Measurements from ENCODE around the gene ARRDC4.

The ARRDC4 gene, protein sequence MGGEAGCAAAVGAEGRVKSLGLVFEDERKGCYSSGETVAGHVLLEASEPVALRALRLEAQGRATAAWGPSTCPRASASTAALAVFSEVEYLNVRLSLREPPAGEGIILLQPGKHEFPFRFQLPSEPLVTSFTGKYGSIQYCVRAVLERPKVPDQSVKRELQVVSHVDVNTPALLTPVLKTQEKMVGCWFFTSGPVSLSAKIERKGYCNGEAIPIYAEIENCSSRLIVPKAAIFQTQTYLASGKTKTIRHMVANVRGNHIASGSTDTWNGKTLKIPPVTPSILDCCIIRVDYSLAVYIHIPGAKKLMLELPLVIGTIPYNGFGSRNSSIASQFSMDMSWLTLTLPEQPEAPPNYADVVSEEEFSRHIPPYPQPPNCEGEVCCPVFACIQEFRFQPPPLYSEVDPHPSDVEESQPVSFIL

DNA sequence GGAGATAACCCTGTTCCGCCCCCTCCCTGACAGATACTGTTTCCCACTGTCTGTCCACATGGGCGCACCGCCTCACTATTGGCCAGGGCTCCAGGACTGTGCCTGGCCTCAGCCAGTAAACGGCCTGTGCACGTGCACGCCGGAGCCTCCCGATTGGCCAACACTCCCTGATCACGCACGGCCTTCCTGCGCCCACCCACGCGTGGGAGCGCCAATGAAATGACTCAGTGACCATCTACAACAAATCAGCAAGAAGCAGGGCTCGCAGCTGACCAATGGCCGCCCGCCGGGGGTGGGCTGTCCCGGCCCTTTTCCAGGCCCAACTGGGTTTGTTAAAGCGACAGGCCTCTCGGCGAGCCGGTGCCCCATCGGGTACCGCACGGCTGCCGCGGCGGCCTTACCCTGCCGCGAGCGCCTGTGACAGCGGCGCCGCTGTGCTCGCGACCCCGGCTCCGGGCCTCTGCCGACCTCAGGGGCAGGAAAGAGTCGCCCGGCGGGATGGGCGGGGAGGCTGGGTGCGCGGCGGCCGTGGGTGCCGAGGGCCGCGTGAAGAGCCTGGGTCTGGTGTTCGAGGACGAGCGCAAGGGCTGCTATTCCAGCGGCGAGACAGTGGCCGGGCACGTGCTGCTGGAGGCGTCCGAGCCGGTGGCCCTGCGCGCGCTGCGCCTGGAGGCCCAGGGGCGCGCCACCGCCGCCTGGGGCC lies at the start of gene ARRDC4:
Gene ARRDC4 (plus strand): TSS at position 340 of the 703 bp plus-strand sequence. CDS start 159 bp downstream, at position 499.
- peak; percentile 99 for DNase-seq

DNA sequence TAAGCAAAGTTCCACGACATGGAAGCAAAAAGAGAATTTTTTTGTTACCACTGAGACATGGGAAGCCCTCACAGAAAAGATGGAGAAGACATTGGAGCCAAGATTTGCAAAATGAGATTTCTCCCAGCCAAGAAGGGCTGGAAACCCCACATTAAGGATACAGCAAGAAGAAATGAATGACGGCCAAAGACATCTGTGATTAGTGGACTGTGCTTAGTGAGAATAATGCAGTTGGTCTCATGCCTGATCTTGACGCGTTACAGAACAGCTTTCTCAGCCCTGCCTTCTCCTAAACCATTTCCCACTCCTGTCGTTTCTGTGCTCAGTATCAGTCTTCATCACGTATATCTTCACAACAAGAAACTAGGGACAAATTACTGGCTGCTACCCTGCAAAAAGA lies 45.8 kb upstream of the ARRDC4 start:
- no peak for DNase-seq

DNA sequence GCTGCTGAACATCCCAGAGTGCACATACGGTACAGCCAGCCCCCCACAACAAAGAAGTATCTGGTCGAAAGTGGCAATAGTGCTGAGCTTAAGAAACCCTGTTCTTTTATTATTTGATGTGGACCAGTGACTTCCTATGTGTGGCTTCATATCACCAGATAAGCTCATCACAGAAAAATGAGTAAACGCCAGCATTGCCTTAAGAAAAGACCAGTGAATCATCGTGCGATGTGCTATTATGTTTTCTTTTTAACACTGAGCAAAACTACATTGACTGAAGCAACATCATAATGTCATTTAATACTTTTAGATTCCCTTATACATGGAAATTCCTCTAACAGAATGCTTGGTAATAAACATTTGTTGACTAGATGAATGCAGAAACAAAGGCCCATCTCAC lies 45.2 kb upstream of the ARRDC4 start:
- DNase-seq = no peak

DNA sequence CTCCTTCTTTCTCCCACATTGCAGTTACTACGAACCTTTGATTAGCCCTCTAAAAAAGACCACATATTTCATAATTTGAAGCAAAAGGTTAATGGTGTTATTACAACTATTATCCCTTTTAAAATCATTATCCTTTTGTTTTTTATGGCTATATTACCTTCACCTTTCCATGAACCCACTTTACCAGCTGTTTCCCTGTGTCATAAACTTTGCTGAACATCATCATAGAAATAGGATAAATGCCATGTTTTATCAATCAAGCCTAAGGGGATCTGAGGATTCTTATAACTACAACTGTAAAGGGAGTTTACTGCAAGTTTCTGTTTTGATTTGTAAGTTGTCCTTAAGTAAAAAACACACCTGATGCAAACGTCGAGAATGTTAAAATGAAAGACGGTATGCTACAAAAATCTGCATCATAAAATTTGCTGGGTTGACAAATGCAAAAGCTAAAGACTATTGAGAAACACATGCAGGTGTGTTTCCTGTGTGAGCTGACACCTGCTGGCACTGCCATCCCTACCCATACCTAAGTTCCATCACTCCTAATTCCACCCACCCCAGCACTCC lies 39.1 kb upstream of the ARRDC4 start:
- DNase-seq = no peak

DNA sequence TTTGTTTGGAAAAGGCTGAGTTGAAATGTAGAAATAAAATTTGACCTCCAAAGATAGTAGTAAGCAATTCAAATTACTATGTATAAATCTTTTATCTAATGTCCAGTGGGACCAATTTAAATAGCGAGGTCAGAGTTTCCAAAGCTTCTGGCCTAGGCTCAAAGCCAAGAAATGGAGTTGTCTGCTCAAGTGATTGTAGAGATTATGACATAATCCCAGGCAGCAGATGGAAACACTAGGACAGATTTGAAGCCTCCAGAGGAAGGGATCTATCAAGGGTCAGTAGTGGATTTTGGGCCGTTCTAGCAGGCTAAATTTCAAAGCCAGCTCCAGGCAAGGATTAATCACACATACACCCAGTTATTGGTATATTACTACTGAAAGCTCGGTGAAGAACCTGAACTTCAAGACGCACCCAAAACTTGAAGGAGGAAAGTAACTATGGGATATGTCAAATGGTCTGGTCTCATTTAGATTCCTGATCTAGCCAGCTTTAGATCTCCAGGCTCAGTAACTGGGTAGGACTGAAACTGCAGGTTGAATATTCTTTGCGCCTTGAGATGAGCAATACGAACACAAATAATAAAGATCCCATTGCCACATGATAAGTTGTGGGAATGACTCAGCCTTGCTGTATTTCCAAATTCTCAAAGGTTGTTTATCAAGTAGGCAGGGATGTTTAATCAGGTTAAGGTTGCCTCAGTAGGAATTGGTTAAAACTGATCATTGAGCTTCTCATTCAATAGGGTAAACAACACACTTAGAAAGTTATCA lies 30.9 kb upstream of the ARRDC4 start:
- DNase-seq = no peak

DNA sequence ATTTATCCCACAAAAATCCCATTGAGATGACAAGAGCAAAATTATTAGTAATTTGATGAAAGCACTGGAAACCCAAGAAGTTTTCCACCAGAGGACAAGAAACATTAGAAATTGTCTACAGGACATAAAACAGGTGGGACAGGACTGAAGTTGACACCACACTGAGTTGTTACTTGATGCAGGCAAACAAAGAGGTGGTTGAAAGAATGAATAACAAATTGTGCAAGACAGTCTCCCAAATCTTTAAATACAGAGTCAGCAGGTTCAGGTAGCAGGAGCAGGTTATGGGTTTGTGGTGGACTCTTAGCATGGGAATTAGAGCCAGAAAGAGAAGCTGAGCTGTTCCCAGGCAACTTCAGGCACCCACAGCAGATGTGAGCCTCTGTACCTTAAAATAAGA lies 30.3 kb upstream of the ARRDC4 start:
- no peak for DNase-seq

DNA sequence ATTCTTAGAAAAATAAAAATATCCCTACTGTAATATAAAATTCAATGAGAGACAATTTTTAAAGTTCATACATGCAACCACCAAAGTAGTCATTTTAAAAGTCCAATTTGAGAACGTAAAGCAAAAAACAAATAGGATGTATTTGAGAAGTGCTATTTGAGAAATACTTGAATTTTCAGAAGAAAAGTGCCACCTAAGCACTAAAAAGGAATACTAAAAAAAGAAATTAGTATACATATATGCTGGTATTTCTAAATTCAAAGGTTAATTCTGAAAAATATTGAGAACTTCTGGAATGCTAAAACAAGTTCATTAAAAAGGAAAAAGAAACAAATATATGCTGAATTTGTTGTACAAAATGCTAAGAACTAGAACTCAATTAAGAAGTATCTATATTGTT lies 29.2 kb upstream of the ARRDC4 start:
- DNase-seq = no peak

DNA sequence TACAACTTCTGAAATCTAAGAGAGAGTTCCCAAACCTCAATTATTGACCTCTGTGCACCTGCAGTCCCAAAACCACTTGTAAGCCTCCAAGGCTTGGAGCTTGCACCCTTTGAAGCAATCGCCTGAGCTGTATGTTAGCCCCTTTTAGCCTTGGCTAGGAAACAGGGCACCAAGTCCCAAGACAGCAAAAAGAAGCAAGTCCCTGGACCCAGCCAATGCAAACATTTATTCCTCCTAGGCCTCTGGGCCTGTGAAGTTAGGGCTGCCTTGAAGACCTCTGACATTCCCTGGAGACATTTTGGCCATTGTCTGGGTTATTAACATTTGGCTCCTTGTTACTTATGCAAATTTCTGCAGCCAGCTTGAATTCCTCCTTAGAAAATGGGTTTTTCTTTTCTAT lies 26.9 kb upstream of the ARRDC4 start:
- DNase-seq = no peak

DNA sequence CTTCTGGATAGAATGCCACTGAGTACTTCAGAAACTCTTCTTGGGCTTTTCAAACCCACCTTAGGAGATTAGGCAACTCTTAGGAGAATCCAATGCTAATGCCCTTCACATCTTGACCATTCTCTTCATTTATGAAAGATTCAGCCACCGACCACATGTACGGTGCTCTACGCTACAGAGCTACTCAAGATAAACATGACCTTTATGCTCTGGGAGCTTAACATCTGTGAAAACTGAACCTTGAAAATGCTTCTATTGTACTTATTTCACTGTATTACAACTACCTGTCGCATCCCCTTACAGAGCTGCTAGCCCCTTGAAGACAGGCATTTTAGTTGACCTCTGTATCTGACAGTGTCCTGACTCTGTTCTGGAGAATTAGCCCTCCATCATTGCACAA lies 19.5 kb upstream of the ARRDC4 start:
- no peak for DNase-seq

DNA sequence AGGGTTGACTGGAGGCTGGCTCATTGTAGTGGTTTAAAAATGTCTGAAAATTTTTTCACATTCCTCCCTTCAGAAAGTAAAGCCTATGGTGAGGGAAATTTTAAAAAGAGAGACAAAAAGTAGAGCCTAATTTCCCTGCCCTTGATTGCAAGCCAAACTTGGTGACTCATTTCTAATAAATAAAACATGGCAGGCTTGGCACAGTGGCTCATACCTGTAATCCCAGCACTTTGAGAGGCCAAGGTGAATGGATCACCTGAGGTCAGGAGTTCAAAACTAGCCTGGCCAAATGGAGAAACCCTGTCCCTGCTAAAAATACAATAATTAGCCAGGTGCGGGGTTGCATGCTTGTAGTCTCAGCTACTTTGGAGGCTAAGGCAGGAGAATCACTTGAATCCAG lies 18.9 kb upstream of the ARRDC4 start:
- DNase-seq = no peak

DNA sequence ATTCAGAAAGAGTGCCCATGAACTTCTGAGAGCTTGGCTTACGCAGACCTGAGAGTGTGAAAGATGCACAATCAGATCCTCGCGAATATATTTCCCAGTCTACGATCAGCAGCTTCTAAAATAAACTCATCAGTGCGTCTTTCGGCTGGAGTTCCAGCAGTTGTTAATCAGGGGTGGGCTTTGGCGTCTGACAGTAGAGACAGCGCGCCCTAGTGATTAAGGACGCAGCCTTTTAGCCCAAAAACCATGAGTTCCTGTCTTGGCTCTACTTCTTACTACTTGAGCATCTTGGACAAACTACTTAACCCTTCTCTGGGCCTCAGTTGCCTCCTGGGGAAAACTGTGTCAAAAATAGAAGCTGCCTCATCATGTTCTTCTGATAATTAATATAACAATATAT lies 15.8 kb upstream of the ARRDC4 start:
- DNase-seq = no peak

DNA sequence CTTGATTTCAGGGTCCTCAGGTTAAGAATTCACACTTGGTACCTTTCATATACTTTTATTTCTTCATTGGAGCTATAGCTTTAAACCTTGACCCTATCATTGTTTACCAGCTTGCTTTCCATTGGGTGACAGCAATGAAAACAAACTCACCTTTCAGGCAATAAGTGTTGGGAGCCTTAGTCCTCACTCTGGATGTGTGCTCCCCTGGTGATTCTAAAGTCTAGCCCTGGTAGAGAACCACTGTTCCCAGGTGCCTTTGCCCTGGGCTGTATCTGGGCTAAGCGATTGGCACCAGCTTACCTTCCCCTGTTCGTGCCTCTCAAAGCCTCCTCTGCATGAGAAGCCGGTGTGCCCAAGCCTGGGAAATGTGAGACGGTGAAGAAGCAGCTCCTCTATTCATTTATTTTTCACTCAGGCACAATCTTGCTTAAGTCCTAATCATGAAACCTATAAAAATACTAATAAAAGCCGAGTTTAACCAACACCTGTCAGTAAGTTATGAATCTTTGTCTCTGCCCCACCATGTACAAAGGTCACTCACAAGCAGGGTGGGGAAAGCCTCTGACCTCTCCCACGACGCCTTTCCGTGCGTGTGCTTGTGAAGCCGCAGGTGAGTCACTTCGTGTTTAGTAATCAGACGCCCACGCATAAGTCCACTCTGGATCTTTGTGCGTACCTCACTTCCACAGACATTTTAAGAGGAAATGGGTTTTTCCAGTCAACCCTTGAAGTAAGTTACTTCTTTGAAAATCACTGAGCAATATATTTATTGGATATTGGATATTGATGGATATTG lies 12.8 kb upstream of the ARRDC4 start:
- DNase-seq = no peak

DNA sequence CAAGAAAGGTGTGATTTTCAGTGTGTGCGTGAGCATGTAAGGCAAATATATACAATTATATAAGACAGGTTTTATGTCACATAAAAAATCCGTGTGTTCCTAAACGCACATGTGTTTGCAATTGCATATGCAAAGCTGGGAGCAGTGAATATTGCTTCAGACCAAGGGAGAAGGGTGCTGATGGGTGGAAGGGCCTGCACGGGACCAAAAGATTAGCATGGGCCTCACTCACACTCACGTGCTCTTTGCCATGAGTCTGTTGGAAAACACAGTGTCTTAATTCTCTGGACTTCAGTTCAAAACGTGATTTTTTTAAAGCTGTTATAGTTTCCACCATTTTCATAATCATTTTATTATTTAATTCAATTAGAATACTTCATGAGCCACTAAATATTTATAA lies 7.2 kb upstream of the ARRDC4 start:
- no peak for DNase-seq

DNA sequence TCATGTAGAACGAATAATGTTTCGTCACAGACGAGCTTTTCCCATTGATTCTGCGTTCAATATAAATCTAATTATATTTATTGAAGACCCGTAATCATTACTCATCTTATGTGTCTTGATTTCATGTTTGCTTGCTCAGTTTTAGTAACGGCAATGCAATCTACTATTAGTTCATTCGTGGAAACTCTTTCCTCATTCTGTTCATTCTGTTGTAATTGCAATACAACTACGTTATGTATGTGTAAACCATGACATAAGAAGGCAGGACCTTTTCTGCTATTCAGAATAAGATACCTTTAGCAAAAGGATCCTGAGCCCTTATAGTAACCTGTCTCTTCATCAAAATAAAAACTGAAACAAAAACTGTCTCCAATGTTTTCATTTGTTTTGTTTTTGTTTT lies 6.8 kb upstream of the ARRDC4 start:
- DNase-seq = no peak

DNA sequence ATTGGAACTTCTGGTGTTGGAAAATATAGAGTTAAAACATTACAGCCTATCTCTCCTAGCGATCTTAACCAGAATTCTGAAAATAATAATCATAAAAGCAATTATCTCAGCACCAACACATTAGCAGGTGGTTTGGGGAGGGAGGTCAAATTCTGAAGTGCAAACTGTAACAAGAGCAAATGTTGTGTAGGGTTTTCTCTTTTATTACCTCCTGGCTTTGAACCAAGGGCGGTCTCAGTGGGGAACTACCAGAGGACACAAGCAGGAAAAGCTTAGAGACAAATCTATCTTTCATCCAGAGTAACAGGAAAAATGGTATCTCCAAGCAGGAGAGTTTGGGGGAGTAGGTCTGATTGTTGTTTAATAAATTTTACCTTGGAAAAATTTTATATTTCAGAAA lies 5.5 kb upstream of the ARRDC4 start:
- no peak for DNase-seq

DNA sequence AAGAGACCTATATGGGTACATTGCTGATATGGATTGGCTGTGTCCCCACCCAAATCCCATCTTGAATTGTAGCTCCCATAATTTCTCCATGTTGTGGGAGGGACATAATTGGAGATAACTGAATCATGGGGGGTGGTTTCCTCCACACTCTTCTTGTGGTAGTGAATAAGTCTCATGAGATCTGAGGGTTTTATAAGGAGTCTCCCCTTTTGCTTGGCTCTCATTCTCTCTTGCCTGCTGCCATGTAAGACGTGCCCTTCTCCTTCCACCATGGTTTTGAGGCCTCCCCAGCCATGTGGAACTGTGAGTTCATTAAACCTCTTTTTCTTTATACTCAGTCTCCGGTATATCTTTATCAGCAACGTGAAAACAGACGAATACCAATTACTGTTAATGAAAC lies 5.0 kb upstream of the ARRDC4 start:
- DNase-seq = no peak

DNA sequence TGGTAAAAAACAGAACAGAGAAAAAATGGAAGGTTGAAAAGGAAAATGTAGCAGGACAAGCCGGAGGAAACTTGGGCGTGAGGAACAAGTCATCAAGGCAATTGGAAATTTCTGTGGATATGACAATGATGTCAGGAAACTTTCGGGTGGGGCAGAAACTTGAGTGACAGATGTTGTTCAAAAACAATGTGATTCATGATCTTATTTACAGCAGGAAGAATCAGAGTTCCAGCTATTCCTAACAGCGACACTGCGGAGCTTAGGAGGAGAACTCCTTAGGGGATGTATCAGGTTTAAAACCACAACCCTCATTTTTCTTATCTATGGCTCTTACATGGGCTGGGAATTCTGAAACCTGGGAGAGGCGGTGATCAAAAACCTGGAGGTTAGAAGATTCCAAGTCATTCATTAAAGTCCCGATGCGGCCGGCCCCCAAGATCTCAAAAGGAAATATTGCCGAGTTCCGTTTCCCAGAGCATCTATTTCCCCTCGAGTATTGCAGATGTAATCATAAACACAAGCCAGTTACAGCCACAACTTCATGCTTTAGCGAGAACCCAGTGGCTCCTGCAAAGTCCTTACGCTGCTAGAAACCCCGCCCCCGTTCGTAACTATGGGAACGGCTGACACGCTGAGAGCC lies 659 bp upstream of the ARRDC4 start:
- no peak for DNase-seq

DNA sequence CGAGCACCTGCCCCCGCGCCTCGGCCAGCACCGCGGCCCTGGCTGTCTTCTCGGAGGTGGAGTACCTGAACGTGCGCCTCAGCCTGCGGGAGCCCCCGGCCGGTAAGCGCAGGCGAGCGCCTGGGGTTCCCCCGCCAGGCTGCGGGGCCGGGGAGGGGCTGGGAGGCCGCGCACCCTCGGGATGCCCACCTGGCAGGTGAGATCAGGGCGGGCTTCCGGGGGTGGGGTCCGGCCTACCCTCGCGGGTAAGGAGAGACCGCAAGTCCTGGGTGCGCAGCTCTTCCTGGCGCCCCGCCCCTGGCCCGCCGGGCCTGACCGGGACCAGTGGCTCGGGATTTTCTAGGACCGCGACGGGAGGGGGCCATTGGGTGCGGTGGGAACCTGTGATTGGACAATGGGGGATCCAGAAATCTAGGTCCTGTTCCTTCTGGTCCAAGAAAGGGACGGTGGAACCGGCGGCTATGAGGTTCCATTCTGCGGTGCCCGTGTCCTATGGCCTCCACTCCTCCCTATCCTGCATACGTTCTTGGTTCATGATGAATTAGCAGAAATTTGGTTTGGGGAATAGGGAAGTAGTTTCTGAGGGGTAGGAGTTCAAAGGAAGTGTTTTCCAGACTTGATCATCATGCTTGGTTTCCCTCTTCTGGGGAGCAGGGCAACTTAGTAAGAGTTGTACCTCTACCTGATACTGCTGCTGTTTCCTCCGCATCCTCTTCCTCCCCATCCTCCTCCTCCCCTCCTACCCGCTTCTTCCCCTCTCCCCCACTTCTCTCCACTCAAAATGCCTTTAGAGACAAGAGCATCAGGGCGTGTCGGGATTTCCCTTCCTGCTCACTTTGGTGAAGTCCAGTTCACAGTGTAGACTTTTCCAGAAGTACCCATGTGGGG lies 808 bp downstream of the ARRDC4 start:
- peak; percentile 15 for DNase-seq

DNA sequence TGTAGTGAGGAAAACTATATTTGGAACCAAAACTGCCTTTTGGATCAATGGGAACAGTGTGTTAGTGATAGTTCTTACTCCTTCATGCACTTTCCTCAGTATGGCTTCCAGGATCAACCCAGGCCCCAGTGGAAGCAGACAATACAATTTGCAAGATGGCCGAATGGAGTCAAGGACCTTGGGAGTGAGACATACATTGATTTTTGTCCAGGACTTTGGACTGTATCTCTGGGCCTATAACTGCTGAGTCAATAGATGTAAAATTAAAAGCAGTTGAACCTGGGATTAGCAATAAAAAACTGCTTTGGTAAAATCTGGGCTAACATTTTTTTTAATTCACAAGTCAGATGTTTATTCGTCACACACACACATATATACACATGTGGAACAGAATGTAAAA lies 1.8 kb downstream of the ARRDC4 start:
- DNase-seq = no peak

DNA sequence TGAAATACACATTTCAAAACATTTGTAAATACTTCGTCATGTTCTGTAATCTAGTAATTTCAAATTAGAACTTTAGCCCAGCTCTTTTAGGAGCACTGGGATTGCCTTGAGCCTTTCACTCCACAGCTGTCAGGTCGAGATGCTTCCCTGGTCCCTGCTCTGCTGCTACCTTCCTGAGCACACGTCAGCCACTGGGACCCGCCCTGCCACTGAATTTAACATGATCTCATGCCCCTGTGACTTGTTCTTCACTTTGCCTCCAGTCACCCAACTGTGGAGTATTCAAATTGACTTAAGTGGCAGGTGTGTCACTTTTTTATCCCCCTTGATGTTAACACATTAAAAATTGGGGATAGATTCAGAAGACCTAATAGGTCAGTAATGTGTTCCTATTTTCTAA lies 3.3 kb downstream of the ARRDC4 start:
- no peak for DNase-seq

DNA sequence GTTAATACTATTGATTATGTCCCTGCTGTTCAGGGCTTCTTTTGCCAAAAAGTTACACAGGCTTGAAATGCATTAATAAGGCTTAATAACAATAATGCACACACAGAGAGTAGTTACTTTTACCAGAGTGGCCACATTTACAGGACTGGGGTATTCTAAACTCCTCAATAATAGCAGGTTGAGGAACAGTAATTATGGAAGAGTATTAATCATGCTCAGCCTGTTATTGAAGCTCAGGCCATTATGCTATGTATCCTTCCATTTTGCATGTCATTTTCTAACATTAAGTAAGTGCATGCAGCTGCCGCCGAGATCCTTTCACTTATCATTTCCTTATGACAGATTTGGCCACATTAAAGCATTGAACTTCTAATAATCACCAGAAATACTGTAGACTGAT lies 5.7 kb downstream of the ARRDC4 start:
- no peak for DNase-seq

Measured in activated CD4-positive, alpha-beta T cell treated with anti-CD3 and anti-CD28 coated beads for 48 hours (primary cell).